BJ (cell line): ENCODE results near the gene CHST10. TPM values are rescaled to one million over a fixed set of nuclear protein-coding genes. Genes with fewer than 3 reads are reported as not detected.

ENCODE experiments used
- CTCF ChIA-PET: fragments of 350-600 bp; formaldehyde crosslinking; extraction: SDS; loops from one replicate; lab custom pipeline; 2021; ENCODE audit warnings: antibody characterized with exemption, inconsistent platforms; lab: Yijun Ruan, JAX
- POLR2A ChIA-PET: fragments of 300-600 bp; sonication (Branson Sonifier 250); formaldehyde crosslinking; extraction: SDS; loops from one replicate; lab custom pipeline; 2021; ENCODE audit warnings: antibody characterized with exemption; lab: Charles Lee
- DNase-seq: peaks from one replicate; pipeline ENCODE4 v3.0.0-alpha.2; 2011; ENCODE audit warnings: low read depth
- H3K27me3 ChIP-seq: 2 replicates; pipeline ENCODE4 v1.6.0; 2011; ENCODE audit warnings: low read length; ENCODE audit not compliant: control insufficient read depth, insufficient read depth
- H3K36me3 ChIP-seq: 2 replicates; pipeline ENCODE4 v1.5.1; 2011; ENCODE audit warnings: low read length; ENCODE audit not compliant: control insufficient read depth, insufficient read depth
- H3K4me3 ChIP-seq: 2 replicates; pipeline ENCODE4 v1.5.1; 2011; ENCODE audit warnings: low read depth, mild to moderate bottlenecking, control low read depth, low read length
- CTCF ChIP-seq: IDR thresholded peaks from 2 replicates; pipeline ENCODE4 v1.5.1; 2011; ENCODE audit warnings: low read depth, mild to moderate bottlenecking, control low read depth, inconsistent platforms, low read length, moderate library complexity; ENCODE audit not compliant: insufficient read depth
- polyA plus RNA-seq: library from polyadenylated mRNA; depleted of rRNA; stranded (reverse); fragments of >200 nt; gene quantifications from 2 replicates; pipeline ENCODE4 v1.2.3, GENCODE V29; 2011

CHST10 gene
- polyA plus RNA-seq, 1 experiment: 11.7 TPM

GRCh38 chr2:100451092-100451491, 33.6 kb upstream of the CHST10 start:
- TF ChIP-seq CTCF: no peak
- CTCF ChIA-PET: no interaction called here
- POLR2A ChIA-PET: no interaction called here

GRCh38 chr2:100446696-100447095, 29.2 kb upstream of the CHST10 start:
- Histone ChIP-seq H3K27me3 (no peaks in the 10 kb centered on the region; the same call in 1 of the 2 replicates), H3K36me3 (no peaks in the 10 kb centered on the region), H3K4me3 (no peak overlapping the region)
- TF ChIP-seq CTCF: no peak
- ChIA-PET POLR2A (no interaction called here), CTCF (no interaction called here)
- no peak for DNase-seq

More at GRCh38 chr2:100451092-100451491, 33.6 kb upstream of the CHST10 start:
- DNase-seq: no peak
- H3K4me3 ChIP-seq: no peak overlapping the region
- H3K36me3 ChIP-seq: no peaks in the 10 kb centered on the region
- H3K27me3 ChIP-seq: no peaks in the 10 kb centered on the region; the same call in 1 of the 2 replicates

- no peak for TF ChIP-seq CTCF
- no peaks in the 10 kb centered on the region for H3K36me3 ChIP-seq
- no peaks in the 10 kb centered on the region; the same call in 1 of the 2 replicates for H3K27me3 ChIP-seq
- H3K4me3 ChIP-seq: no peak overlapping the region
- POLR2A ChIA-PET: no interaction called here
- CTCF ChIA-PET: no interaction called here
- DNase-seq: no peak
Observed at GRCh38 chr2:100437751-100438150, 20.3 kb upstream of the CHST10 start.

GRCh38 chr2:100429726-100430125, 12.3 kb upstream of the CHST10 start:
- no peak for DNase-seq
- TF ChIP-seq CTCF: no peak
- ChIA-PET CTCF (no interaction called here), POLR2A (no interaction called here)
- H3K27me3 ChIP-seq: no peaks in the 10 kb centered on the region; the same call in 1 of the 2 replicates
- no peak overlapping the region for H3K4me3 ChIP-seq
- H3K36me3 ChIP-seq: no peaks in the 10 kb centered on the region

- no peaks in the 10 kb centered on the region for H3K36me3 ChIP-seq
- no peak overlapping the region for H3K4me3 ChIP-seq
- TF ChIP-seq CTCF: peak; percentile 47
- POLR2A ChIA-PET: no interaction called here
- H3K27me3 ChIP-seq: no peaks in the 10 kb centered on the region; the same call in 1 of the 2 replicates
- no peak for DNase-seq
- CTCF ChIA-PET: no interaction called here
Observed at GRCh38 chr2:100427627-100428258, 10.3 kb upstream of the CHST10 start.
